ENCODE results near the gene ZC3H4. TPM values are rescaled to one million over a fixed set of nuclear protein-coding genes. Genes with fewer than 3 reads are reported as not detected.
A peak's percentile ranks its signal among the peaks of the same experiment; 100 is the strongest.

ZC3H4 gene
- 10 to 100 TPM in 1 of 2 donors, 1 to 10 TPM in 1; 9.5 to 15.8 TPM for total RNA-seq
- polyA plus RNA-seq (ENCODE audit: insufficient read length in 2 of 2) = 10 to 100 TPM; 32.9 to 35.2 TPM
- long read RNA-seq, donor 1 = 0 reads
- long read RNA-seq, donor 2 = 0 reads
- long read RNA-seq, donor 3, partial matches to known transcripts = 0 of 1 reads
- long read RNA-seq, donor 3, other reads (novel, unspliced or antisense) = 0 of 1 reads
- long read RNA-seq, donor 4, partial matches to known transcripts = 0 of 1 reads
- long read RNA-seq, donor 4, other reads (novel, unspliced or antisense) = 0 of 1 reads

DNA sequence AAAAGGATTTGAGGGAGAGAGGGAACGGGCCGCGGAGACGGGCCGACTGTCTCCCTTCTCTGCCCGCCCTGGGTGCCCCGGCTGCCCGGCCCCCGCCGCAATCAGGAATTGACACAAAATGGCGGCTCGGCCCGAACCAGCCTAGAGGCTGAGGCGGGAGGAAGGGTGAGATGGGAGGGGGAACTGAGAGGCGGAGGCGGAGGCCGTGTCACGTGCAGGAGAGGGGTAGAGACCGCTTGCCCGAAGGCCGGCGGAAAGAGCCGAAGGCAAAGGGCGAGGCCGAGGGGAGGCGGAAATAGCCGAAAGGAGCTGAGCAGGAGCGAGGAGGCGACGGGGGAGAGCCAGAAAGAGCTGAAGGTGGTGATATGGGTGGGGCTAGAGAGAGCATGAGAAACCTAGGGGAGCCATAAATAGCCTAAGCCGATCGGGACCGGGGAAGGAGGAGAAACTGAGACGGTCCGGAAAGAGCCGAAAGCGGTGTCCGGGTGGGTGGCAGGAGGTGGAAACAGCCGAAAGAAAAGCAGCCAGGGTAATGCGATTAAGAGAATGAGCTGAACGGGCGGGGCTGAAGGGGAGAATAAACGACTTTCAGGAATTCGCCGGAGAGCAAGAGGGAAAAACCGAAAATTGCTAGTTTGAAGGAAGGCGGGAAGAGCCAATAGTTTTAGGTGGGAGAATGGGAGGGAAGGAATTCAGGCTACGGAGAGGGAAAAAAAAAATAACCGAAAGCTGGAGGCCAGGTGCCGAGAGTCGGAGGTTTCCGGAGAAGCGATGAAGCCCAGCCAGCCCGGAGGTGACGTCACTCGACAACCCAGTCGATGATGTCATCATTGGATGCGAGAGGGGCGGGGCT, at the start of gene ZC3H4:
TSS of gene ZC3H4 (minus strand) at position 780 of the 853 bp plus-strand sequence. CDS start 1,192 bp downstream, outside the sequence.
- H3K27ac ChIP-seq (ENCODE audit: low read depth, low read length) = peak within 1 kb of the TSS; percentile 99
- no peaks in the 10 kb centered on the region for H3K27me3 ChIP-seq (ENCODE audit: control insufficient read depth, insufficient read depth, low read length)
- under 1% methylated on average over 59 of the region's 59 CpGs for WGBS (ENCODE audit: insufficient coverage)
- peak within 1 kb of the TSS; percentile 90 for H3K4me3 ChIP-seq (ENCODE audit: low read depth, low read length)
- H3K4me1 ChIP-seq (ENCODE audit: control insufficient read depth, insufficient read depth, low read length) = peaks cover 12% of the 10 kb centered on the region
- no peaks in the 10 kb centered on the region for H3K9me3 ChIP-seq (ENCODE audit: control insufficient read depth, insufficient read depth, low read length)
- peaks cover 3% of the 10 kb centered on the region for H3K36me3 ChIP-seq (ENCODE audit: control insufficient read depth, insufficient read depth, low read length)
- peak; percentile 97 to 100 (median 98) for DNase-seq (ENCODE audit: low read depth in 4 of 6, low spot score in 6 of 6)

DNA sequence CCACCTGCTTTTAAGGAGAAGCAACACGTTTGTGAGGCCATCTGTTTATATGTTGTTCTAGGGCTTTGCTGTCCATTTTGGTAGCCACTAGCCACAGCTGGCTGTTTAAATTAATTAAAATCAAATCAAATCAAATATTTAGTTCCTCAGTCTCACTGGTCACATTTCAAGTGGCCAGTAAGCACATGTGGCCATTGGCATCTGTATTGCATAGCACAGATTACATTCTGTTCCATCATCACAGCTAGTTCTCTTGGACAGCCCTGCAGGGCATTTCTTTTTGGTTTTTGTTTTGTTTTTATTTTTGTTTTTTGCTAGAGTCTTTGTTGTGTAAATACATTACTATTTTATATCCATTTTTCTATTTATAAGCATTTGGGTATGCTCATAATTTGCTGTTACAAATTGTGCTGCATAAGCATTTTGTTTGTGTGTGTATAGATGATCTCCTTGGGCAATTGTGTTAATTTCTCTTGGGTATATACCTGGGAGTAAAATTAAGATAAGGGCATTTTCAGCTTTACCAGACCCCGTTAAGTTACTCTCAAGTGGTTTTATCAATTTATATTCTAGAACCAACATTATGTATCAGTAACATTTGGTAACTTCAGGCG, 48.4 kb upstream of the ZC3H4 start:
- H3K27ac ChIP-seq (ENCODE audit: low read depth, low read length) = no peak overlapping the region
- WGBS (ENCODE audit: insufficient coverage) = no CpG with 5 or more reads among the region's 3 CpGs
- no peaks in the 10 kb centered on the region for H3K9me3 ChIP-seq (ENCODE audit: control insufficient read depth, insufficient read depth, low read length)
- no peak for DNase-seq (ENCODE audit: low read depth in 4 of 6, low spot score in 6 of 6)
- H3K4me3 ChIP-seq (ENCODE audit: low read depth, low read length) = no peak overlapping the region
- peaks cover 13% of the 10 kb centered on the region for H3K4me1 ChIP-seq (ENCODE audit: control insufficient read depth, insufficient read depth, low read length)
- H3K36me3 ChIP-seq (ENCODE audit: control insufficient read depth, insufficient read depth, low read length) = peaks cover 5% of the 10 kb centered on the region
- H3K27me3 ChIP-seq (ENCODE audit: control insufficient read depth, insufficient read depth, low read length) = no peaks in the 10 kb centered on the region

DNA sequence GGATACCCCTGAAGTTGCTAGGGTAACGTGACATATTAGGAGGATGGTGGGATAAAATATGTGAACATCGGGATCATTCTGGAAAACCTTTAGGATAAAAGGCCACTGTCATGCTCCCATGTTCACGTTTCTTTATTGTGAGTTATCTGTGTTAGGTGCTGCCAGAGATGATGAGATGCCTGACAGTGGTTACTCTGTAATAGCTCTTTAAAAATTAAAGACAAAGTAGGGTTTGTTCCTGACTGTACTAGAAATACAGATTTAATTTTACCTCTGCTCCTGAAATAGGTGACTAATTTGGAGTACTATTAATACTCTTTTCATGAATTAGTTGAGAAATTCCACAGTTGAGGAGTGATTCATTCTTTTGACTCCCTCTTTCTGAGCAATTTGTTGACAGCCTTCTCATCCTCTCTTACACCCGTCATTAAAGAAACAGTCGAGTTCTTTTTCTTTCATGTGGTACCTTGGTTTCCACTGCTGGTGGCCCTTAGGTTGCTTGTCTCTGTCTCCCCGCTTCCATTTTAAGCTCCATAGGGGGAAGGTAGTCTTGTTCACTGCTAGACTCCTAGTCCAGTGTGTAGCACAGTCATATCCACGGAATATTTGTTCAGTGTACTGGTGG, 45.4 kb upstream of the ZC3H4 start:
- Histone ChIP-seq H3K27me3 (ENCODE audit: control insufficient read depth, insufficient read depth, low read length) (no peaks in the 10 kb centered on the region), H3K36me3 (ENCODE audit: control insufficient read depth, insufficient read depth, low read length) (peaks cover 22% of the 10 kb centered on the region), H3K9me3 (ENCODE audit: control insufficient read depth, insufficient read depth, low read length) (no peaks in the 10 kb centered on the region), H3K4me1 (ENCODE audit: control insufficient read depth, insufficient read depth, low read length) (peaks cover 22% of the 10 kb centered on the region), H3K27ac (ENCODE audit: low read depth, low read length) (peak overlapping the region; percentile 87), H3K4me3 (ENCODE audit: low read depth, low read length) (no peak overlapping the region)
- no peak for DNase-seq (ENCODE audit: low read depth in 4 of 6, low spot score in 6 of 6)
- WGBS (ENCODE audit: insufficient coverage) = 80% methylated on average over 4 of the region's 7 CpGs

DNA sequence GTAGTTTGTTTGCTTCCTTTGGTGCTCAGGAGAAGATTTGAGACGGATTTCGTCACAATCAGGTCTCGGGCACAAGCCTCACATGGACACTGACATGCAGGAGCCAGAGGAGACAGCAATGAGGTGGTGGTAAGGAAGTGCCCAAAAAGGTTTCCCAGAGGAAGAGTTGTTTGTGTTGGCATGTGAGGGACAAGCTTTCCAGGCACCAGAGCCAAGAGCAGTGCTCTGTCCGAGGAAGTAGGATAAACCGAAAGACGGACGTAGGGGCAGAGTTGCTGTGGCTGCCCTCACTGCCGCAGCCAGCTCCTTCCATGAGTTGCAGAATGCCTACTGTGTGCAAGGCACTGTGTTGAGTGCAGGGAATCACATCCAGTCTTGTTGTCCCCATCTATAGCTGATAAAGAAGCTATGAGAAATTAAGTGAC, 44.8 kb upstream of the ZC3H4 start:
- H3K27ac ChIP-seq (ENCODE audit: low read depth, low read length) = peak overlapping the region; percentile 87
- H3K4me3 ChIP-seq (ENCODE audit: low read depth, low read length) = no peak overlapping the region
- DNase-seq (ENCODE audit: low read depth in 4 of 6, low spot score in 6 of 6) = no peak
- H3K4me1 ChIP-seq (ENCODE audit: control insufficient read depth, insufficient read depth, low read length) = peaks cover 22% of the 10 kb centered on the region
- H3K27me3 ChIP-seq (ENCODE audit: control insufficient read depth, insufficient read depth, low read length) = no peaks in the 10 kb centered on the region
- peaks cover 23% of the 10 kb centered on the region for H3K36me3 ChIP-seq (ENCODE audit: control insufficient read depth, insufficient read depth, low read length)
- WGBS (ENCODE audit: insufficient coverage) = 65% methylated on average over 8 of the region's 8 CpGs
- no peaks in the 10 kb centered on the region for H3K9me3 ChIP-seq (ENCODE audit: control insufficient read depth, insufficient read depth, low read length)

DNA sequence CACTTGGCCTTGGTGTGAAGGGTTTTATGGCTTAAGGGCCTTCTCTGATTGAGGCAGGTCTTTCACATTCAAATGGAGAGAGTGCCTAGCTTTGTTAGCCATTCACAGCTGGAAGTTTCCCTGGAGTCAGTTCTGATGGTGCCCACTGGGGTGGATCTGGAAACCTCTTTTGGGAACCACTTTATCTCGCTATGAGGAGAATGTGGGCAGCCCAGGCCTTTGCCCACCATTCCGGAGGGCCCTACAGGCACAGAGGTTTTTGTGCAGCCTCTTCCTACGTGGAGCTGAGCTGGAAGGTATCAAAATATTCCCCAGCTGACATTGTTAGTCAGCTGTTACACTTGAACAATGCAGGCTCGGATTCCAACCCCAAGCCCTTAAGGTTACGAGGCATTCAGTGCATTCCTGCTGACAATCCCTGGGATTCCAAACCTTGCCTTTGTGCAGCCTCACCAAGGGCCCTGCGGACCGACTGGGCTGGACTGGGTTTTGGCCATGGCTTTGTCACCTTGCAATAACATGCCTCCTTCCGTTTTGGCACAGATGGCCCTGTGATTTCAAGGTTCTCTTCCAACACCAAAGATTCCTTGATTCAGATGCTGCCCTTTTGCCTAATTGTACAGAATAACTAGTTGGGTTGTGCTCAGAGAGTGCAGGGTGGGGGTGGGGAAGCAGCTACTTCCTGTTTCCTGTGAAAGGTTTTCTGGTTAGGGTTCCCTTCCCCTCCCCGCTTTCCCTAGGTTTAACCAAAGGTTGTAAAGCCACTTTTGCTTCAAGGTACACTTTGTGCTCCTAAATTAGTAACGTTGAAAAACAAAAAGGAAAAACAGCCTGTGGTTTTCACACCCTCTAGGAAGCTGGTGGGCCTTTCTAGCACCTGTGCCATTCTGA, 44.1 kb upstream of the ZC3H4 start:
- DNase-seq (ENCODE audit: low read depth in 4 of 6, low spot score in 6 of 6) = peak in 5 of 6 donors; percentile 9 to 90 (median 59)
- Histone ChIP-seq H3K4me3 (ENCODE audit: low read depth, low read length) (no peak overlapping the region), H3K4me1 (ENCODE audit: control insufficient read depth, insufficient read depth, low read length) (peaks cover 22% of the 10 kb centered on the region), H3K9me3 (ENCODE audit: control insufficient read depth, insufficient read depth, low read length) (no peaks in the 10 kb centered on the region), H3K27ac (ENCODE audit: low read depth, low read length) (peak overlapping the region; percentile 87), H3K27me3 (ENCODE audit: control insufficient read depth, insufficient read depth, low read length) (no peaks in the 10 kb centered on the region), H3K36me3 (ENCODE audit: control insufficient read depth, insufficient read depth, low read length) (peaks cover 27% of the 10 kb centered on the region)
- 9% methylated on average over 7 of the region's 10 CpGs for WGBS (ENCODE audit: insufficient coverage)

DNA sequence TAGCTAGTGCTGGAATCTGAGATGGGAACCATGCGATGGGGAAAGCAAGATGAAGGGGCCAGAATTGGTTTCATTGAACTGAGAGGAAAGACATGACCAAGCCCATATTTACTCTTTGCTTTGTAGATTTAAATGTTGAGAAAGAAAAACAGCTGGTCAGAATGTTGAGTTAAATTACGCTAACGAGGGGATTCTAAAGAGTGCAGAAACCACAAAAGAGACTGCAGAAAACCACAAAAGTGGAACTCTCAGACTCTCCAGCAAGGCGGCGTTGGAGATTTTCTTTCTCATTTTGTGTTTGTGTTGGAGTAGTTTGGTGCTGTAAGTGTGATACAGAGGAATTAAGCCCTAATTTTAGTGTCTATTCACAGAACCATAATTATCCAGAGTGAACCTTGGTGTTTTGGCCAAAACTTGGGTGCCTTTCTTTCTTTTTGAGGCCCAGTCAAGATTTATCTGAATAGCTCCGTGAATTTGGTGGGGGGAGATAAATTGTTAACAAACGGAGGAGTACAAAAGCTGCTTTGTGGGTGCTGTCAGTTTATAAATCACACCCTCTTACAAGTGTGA, 43.4 kb upstream of the ZC3H4 start:
- peak overlapping the region; percentile 87 for H3K27ac ChIP-seq (ENCODE audit: low read depth, low read length)
- DNase-seq (ENCODE audit: low read depth in 4 of 6, low spot score in 6 of 6) = peak in 3 of 6 donors; percentile 56 to 88 (median 73)
- 0% methylated on average over 2 of the region's 7 CpGs for WGBS (ENCODE audit: insufficient coverage)
- no peaks in the 10 kb centered on the region for H3K27me3 ChIP-seq (ENCODE audit: control insufficient read depth, insufficient read depth, low read length)
- H3K4me1 ChIP-seq (ENCODE audit: control insufficient read depth, insufficient read depth, low read length) = peaks cover 22% of the 10 kb centered on the region
- H3K9me3 ChIP-seq (ENCODE audit: control insufficient read depth, insufficient read depth, low read length) = no peaks in the 10 kb centered on the region
- H3K36me3 ChIP-seq (ENCODE audit: control insufficient read depth, insufficient read depth, low read length) = peaks cover 27% of the 10 kb centered on the region
- H3K4me3 ChIP-seq (ENCODE audit: low read depth, low read length) = no peak overlapping the region

DNA sequence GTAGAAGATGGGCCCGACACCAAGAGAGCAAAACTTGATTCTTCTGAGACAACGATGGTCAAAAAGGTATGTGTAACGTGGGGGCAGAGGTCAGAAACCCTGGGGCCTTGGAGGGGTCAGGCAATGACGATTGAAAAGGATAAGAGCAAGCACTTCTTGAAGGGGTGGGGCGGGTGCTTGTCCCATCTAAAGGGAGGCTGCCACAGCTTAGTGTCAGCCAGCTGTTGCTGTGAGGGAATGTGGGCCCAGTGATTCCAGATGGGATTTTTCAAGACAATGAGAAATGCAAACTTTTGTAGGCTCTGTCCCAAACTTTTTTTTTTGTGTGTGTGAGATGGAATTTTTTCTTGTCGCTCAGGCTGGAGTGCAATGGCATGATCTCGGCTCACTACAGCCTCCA, 41.6 kb upstream of the ZC3H4 start:
- H3K27ac ChIP-seq (ENCODE audit: low read depth, low read length) = no peak overlapping the region
- WGBS (ENCODE audit: insufficient coverage) = 54% methylated on average over 5 of the region's 7 CpGs
- peaks cover 36% of the 10 kb centered on the region for H3K36me3 ChIP-seq (ENCODE audit: control insufficient read depth, insufficient read depth, low read length)
- no peaks in the 10 kb centered on the region for H3K9me3 ChIP-seq (ENCODE audit: control insufficient read depth, insufficient read depth, low read length)
- no peak for DNase-seq (ENCODE audit: low read depth in 4 of 6, low spot score in 6 of 6)
- H3K4me3 ChIP-seq (ENCODE audit: low read depth, low read length) = no peak overlapping the region
- no peaks in the 10 kb centered on the region for H3K27me3 ChIP-seq (ENCODE audit: control insufficient read depth, insufficient read depth, low read length)
- peaks cover 22% of the 10 kb centered on the region for H3K4me1 ChIP-seq (ENCODE audit: control insufficient read depth, insufficient read depth, low read length)

DNA sequence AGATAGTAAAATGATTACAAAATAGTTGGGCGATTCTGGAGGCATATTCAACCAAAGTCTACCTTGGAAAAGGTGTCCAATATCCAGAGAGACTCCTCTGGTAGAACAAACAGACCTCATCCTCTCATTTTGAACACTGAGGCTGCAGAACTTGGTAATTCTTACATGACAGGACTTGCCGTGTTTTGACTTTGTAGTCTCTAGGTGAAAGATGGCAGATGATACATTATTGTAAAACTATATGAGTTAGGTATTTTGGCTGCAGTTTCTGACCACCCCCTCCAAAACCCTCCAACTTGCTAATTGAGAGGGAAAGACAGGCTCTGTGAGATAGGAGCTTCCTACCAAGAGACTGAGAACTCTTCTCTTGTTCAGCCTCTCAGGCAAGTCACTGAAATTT, 39.7 kb upstream of the ZC3H4 start:
- no peak overlapping the region for H3K4me3 ChIP-seq (ENCODE audit: low read depth, low read length)
- H3K27me3 ChIP-seq (ENCODE audit: control insufficient read depth, insufficient read depth, low read length) = no peaks in the 10 kb centered on the region
- 100% methylated on average over 1 of the region's 2 CpGs for WGBS (ENCODE audit: insufficient coverage)
- no peak overlapping the region for H3K27ac ChIP-seq (ENCODE audit: low read depth, low read length)
- no peak for DNase-seq (ENCODE audit: low read depth in 4 of 6, low spot score in 6 of 6)
- peaks cover 17% of the 10 kb centered on the region for H3K4me1 ChIP-seq (ENCODE audit: control insufficient read depth, insufficient read depth, low read length)
- no peaks in the 10 kb centered on the region for H3K9me3 ChIP-seq (ENCODE audit: control insufficient read depth, insufficient read depth, low read length)
- H3K36me3 ChIP-seq (ENCODE audit: control insufficient read depth, insufficient read depth, low read length) = peaks cover 41% of the 10 kb centered on the region
